DMS53 treated with DMSO at 0.1 percent for 48 hours (cell line): ENCODE measurements around the gene GPAM.
"Not testable (repeated sequence)": the region's sequence is repeated elsewhere in the genome, so short reads cannot be mapped to it uniquely, and the experiment has no call there.

ENCODE experiments used
- DNase-seq: peaks from one replicate; lab custom pipeline; 2025; ENCODE audit not compliant: unreplicated experiment; lab: John Stamatoyannopoulos, UW

Gene GPAM

GRCh38 chr10:112216966-112217365 lies 33.4 kb upstream of the GPAM start:
- DNase-seq = no peak

GRCh38 chr10:112216151-112216550 lies 32.6 kb upstream of the GPAM start:
- no peak for DNase-seq

- DNase-seq = no peak
These were observed 31.8 kb upstream of the GPAM start for GRCh38 chr10:112215342-112215774.

GRCh38 chr10:112214298-112214926 lies 30.8 kb upstream of the GPAM start:
- DNase-seq = no peak

DNA sequence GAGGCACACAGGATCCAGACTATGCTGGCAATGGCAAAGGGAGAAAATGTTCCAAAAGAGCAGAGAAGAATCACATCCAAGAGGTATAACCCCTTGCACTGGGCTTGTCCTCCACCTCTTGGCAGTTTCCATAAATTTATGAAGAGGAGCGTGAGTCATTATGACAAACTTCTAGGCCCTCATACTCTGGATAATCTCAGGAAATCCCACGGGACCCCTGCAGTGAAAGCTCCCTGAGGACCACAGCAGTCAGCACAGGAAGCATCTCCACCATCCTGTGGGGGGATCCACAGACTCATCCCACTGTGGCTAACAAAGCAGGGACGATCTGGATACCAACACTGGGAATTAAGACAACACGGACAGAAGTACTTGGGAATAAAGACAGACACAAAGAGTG lies 30.3 kb upstream of the GPAM start:
- no peak for DNase-seq

GRCh38 chr10:112213098-112213823 lies 29.7 kb upstream of the GPAM start:
- no peak for DNase-seq

GRCh38 chr10:112210666-112211065 lies 27.1 kb upstream of the GPAM start:
- no peak for DNase-seq

- no peak for DNase-seq
These were observed 26.1 kb upstream of the GPAM start for GRCh38 chr10:112209684-112210131.

DNA sequence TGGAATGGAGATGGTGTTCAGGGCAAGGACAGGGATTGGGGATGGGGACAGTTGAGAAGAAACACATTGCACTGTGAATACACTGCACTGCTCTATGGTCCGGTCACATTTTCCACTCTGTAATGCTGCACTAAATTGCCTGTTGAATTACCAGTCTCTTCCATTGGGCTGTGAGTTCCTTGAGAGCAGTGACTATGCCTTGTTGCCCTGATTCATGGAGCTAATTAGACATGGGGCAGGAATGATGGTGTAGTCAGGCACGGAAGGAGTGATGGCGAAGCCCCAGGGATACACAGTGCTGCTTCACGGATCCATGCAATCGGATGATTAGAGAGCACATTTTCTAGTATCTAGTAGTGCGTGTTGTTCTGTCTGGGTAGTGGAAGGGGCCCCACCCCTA lies 25.4 kb upstream of the GPAM start:
- DNase-seq = no peak

DNA sequence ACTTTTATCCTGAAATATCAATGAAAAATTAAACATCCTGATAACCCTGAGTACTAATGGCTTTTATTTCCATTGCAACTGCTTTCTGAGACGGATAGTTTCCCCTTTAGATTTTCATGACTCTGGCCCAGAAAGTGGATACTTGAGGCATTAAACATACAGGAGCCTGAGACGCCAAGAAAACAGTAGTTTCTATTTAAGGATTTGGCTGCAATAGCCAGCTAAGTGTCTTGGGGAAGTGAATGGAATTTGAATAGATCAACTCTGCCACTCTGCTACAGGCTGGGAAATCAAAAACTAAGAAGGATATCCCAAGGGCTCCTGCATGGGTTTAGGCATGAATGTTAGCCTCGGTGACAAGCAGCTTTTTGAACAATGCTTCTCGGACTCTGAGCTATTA lies 24.7 kb upstream of the GPAM start:
- no peak for DNase-seq

- no peak for DNase-seq
These were observed 19.9 kb upstream of the GPAM start for GRCh38 chr10:112203328-112204076.

- no peak for DNase-seq
These were observed 19.1 kb upstream of the GPAM start for GRCh38 chr10:112202561-112203241.

DNA sequence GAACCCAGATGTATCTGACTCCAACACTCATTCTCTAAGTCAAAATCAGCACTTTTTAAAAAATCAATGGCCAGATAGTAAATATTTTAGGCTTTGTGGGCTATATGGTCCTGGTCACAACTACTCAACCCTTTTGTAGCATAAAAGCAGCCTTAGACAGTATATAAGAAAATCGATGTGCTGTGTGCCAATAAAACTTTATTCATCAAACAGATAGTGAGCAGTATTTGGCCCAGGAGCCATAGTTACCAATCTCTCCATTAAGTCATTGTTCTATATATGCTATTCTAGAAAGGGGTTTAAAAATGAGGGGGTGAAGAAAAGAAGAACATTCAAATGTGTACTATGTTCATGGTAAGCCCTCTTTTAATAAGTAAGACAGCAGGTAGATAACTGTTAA lies 18.5 kb upstream of the GPAM start:
- DNase-seq = no peak

DNA sequence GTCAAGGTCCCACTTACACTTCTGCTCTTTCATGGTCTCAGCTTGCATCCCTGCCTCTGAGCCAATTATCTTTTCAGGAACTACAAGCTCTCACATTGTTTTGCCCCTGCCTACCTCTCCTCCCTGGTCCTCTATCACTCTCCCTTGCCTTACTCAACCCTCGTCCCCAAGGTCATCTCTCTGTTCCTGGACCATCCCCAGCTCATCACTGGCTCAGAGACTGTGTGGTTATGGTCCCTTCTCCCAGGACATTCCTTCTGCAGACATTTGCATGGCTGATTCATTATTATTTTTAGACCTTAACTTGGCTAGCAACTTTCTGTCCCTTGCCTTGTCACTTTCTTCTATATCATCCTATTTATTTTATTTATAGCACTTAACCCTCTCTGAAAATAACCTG lies 17.8 kb upstream of the GPAM start:
- DNase-seq = no peak

- DNase-seq = not testable (repeated sequence)
These were observed 16.7 kb upstream of the GPAM start for GRCh38 chr10:112200259-112200658.

- DNase-seq = not testable (repeated sequence)
These were observed 14.1 kb upstream of the GPAM start for GRCh38 chr10:112197662-112198061.

- no peak for DNase-seq
These were observed 11.7 kb upstream of the GPAM start for GRCh38 chr10:112195224-112195623.

DNA sequence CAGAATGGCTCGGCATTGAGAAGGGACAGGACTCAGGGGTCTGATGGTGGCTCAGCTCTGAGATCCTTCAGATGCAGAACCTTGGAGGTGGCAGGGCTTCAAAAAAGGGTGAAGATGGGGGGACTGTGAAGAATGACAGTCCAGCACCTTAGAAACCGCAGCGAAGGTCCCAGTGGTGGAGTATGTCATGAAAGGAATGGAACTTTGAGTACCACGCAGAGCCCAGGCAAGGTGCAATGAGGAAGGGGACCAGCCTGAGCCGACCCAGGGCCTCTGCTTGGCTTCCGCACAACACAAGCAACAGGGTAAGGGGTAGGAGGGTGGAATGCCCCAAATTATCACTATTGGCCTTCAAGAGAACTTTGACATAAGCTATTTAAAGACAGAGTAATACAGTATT lies 8.2 kb upstream of the GPAM start:
- DNase-seq = no peak

GRCh38 chr10:112191041-112191590 lies 7.6 kb upstream of the GPAM start:
- no peak for DNase-seq

DNA sequence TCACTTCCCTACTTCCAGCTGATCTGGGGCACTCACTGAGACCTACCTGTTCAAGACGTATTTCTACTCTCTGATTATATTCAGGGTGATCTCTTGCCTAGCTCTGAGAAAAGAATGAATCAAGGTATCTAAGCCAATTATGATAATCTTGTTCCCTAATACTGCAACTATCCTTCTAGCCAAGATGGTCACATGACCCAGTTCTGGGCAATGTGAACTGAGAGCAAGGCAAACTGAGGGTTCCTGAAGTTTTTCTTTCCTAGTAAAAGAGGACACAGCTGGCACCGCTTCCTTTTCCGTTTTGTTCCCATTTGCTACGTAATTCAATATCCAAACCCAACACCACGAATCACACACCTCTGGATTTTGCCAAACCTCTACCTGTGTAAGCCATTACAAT lies 5.9 kb upstream of the GPAM start:
- DNase-seq = no peak

DNA sequence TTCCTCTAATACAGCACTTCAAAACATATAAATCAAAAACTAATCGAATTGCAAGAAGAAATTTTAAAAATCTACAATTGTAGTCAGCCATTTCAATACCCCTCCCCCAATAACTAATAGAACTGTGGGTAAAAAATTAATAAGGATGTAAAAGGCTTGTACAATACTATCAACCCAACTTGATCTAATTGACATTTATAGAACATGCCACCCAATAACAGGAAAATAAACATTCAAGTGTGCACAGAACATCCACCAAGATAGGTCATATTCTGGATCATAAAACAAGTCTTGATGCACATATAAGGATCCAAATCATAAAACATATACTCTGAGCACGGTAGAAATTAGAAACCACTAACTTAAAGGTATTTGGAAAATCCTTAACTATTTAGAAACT lies 4.0 kb upstream of the GPAM start:
- DNase-seq = no peak
